ENCODE data around the gene BEX3. TPM values are rescaled to one million over a fixed set of nuclear protein-coding genes. Genes with fewer than 3 reads are reported as not detected.

Gene BEX3
- total RNA-seq (2014; rRNA removed; shearing (Covaris generic)): not detected in 2 replicates
- total RNA-seq (2022): not detected in 2 replicates
- Bru-seq, nascent RNA: not detected
- BruChase-seq, experiment 1, labeled RNA remaining after a 6-hour chase: percentile 19 among the genes with signal in this experiment
- percentile 20 among the genes with signal in this experiment for BruChase-seq, experiment 2, labeled RNA remaining after a 2-hour chase
- long read RNA-seq: 0 reads

GRCh38 chrX:103376118-103376978 is at the start of gene BEX3:
Gene BEX3, plus strand, starts transcription at chrX:103376538. Its CDS starts 984 bp downstream, at chrX:103377522.
- H3K4me3 ChIP-seq (ENCODE audit: low read depth, low read length, poor library complexity, severe bottlenecking): no peak within 1 kb of the TSS
- DNase-seq (ENCODE audit: low spot score): no peak
- H3K9me3 ChIP-seq (ENCODE audit: low read length): no peaks in the 10 kb centered on the region
- ChIA-PET POLR2A (no interaction called here), CTCF (ENCODE audit: unreplicated experiment) (no interaction called here)
- H3K4me2 ChIP-seq (ENCODE audit: low read length): no peak within 1 kb of the TSS
- H3K79me2 ChIP-seq (ENCODE audit: insufficient read depth, low read depth, low read length): no peaks in the 10 kb centered on the region
- no peaks in the 10 kb centered on the region for H3K36me3 ChIP-seq (ENCODE audit: insufficient read depth, low read length)
- no peaks in the 10 kb centered on the region for H4K20me1 ChIP-seq (ENCODE audit: insufficient read depth, low read length)
- no peaks in the 10 kb centered on the region for H3K4me1 ChIP-seq (ENCODE audit: insufficient read depth, low read length, poor library complexity, severe bottlenecking)
- H3K27ac ChIP-seq (ENCODE audit: low read depth, low read length, poor library complexity, severe bottlenecking): no peak within 1 kb of the TSS
- TF ChIP-seq CTCF (conservative IDR thresholded peaks at IDR 0.05; ENCODE audit: low read length) (no peak), EZH2phosphoT487 (IDR thresholded peaks at IDR 0.05; ENCODE audit: borderline replicate concordance, low read depth, low read length) (no peak)
- no peak within 1 kb of the TSS for H2AFZ ChIP-seq (ENCODE audit: low read length)
- no peaks in the 10 kb centered on the region for H3K9me2 ChIP-seq (ENCODE audit: insufficient read depth, low read length)
- no TSS peak for BruUV-seq (replicated peaks)
- intact Hi-C loops (cut with micrococcal nuclease; ENCODE audit: unreplicated experiment): no loop called here

GRCh38 chrX:103329991-103330390 is 46.3 kb upstream of the BEX3 start, which contains the start of gene TCEAL7:
Gene TCEAL7, plus strand, starts transcription at chrX:103330239. Its CDS starts 1,165 bp downstream, at chrX:103331404.
- Histone ChIP-seq H3K36me3 (ENCODE audit: insufficient read depth, low read length) (no peaks in the 10 kb centered on the region), H3K4me1 (ENCODE audit: insufficient read depth, low read length, poor library complexity, severe bottlenecking) (no peaks in the 10 kb centered on the region), H3K79me2 (ENCODE audit: insufficient read depth, low read depth, low read length) (no peaks in the 10 kb centered on the region), H3K9me3 (ENCODE audit: low read length) (no peaks in the 10 kb centered on the region), H3K4me3 (ENCODE audit: low read depth, low read length, poor library complexity, severe bottlenecking) (no peak within 1 kb of the TSS), H4K20me1 (ENCODE audit: insufficient read depth, low read length) (no peaks in the 10 kb centered on the region), H3K4me2 (ENCODE audit: low read length) (no peak within 1 kb of the TSS), H2AFZ (ENCODE audit: low read length) (no peak within 1 kb of the TSS), H3K9me2 (ENCODE audit: insufficient read depth, low read length) (no peaks in the 10 kb centered on the region), H3K27ac (ENCODE audit: low read depth, low read length, poor library complexity, severe bottlenecking) (no peak within 1 kb of the TSS)
- no peak for DNase-seq (ENCODE audit: low spot score)
- TF ChIP-seq EZH2phosphoT487 (IDR thresholded peaks at IDR 0.05; ENCODE audit: borderline replicate concordance, low read depth, low read length) (no peak), CTCF (conservative IDR thresholded peaks at IDR 0.05; ENCODE audit: low read length) (no peak)
- CTCF ChIA-PET (ENCODE audit: unreplicated experiment): no interaction called here
- POLR2A ChIA-PET: no interaction called here
- intact Hi-C loops (cut with micrococcal nuclease; ENCODE audit: unreplicated experiment): no loop called here
- no TSS peak for BruUV-seq (replicated peaks)
